ENCODE data around the gene ST6GALNAC6.

- TF ChIP-seq CTCF (IDR thresholded peaks at IDR 0.05) (no peak), EZH2 (IDR thresholded peaks at IDR 0.05; ENCODE audit: borderline replicate concordance, insufficient read depth, low read depth, low read length, poor library complexity, severe bottlenecking) (no peak)
These were observed 26.8 kb upstream of the ST6GALNAC6 start for GRCh38 chr9:127925959-127926905.

Data from B cell (primary cell).